ENCODE measurements around the gene SEMA5B.

Gene SEMA5B

GRCh38 chr3:122918576-122919290 lies 108.8 kb downstream of the SEMA5B start:
- DNase-seq = no peak

- DNase-seq = no peak
Observed at GRCh38 chr3:122917412-122917811, 110.2 kb downstream of the SEMA5B start.

GRCh38 chr3:122916580-122916979 lies 111.0 kb downstream of the SEMA5B start:
- no peak for DNase-seq

GRCh38 chr3:122916084-122916483 lies 111.5 kb downstream of the SEMA5B start:
- no peak for DNase-seq

- no peak for DNase-seq
Observed at GRCh38 chr3:122915300-122916055, 112.1 kb downstream of the SEMA5B start.

- no peak for DNase-seq
Observed at GRCh38 chr3:122913539-122914100, 113.9 kb downstream of the SEMA5B start.

GRCh38 chr3:122912772-122913538 lies 114.6 kb downstream of the SEMA5B start:
- no peak for DNase-seq

GRCh38 chr3:122911901-122912300 lies 115.7 kb downstream of the SEMA5B start:
- no peak for DNase-seq

- no peak for DNase-seq
Observed at GRCh38 chr3:122908251-122908650, 119.3 kb downstream of the SEMA5B start.

GRCh38 chr3:122907471-122907870 lies 120.1 kb downstream of the SEMA5B start:
- no peak for DNase-seq

- DNase-seq = no peak
Observed at GRCh38 chr3:122903171-122903570, 124.4 kb downstream of the SEMA5B start.

GRCh38 chr3:122902326-122902725 lies 125.2 kb downstream of the SEMA5B start:
- DNase-seq = no peak

- DNase-seq = no peak
Observed at GRCh38 chr3:122898298-122898697, 129.3 kb downstream of the SEMA5B start.

- DNase-seq = no peak
Observed at GRCh38 chr3:122893754-122894668, 133.6 kb downstream of the SEMA5B start.

- no peak for DNase-seq
Observed at GRCh38 chr3:122893282-122893681, 134.3 kb downstream of the SEMA5B start.

- no peak for DNase-seq
Observed at GRCh38 chr3:122892118-122892960, 135.2 kb downstream of the SEMA5B start.

GRCh38 chr3:122890720-122891220 lies 136.8 kb downstream of the SEMA5B start:
- DNase-seq = no peak

- no peak for DNase-seq
Observed at GRCh38 chr3:122890077-122890719, 137.4 kb downstream of the SEMA5B start.

- DNase-seq = no peak
Observed at GRCh38 chr3:122886946-122887345, 140.6 kb downstream of the SEMA5B start.

GRCh38 chr3:122886251-122886650 lies 141.3 kb downstream of the SEMA5B start:
- no peak for DNase-seq
